Mammary epithelial cell (primary cell): ENCODE data around the gene NANOS2.

Source experiments
- CTCF ChIP-seq, 2 donors: IDR thresholded peaks in 1 of 2; conservative IDR thresholded peaks in 1 of 2; 2 replicates each; pipeline ENCODE4 v1.5.1; 2011 to 2012; ENCODE audit warnings: inconsistent platforms in 2 of 2, low read length in 2 of 2, mild to moderate bottlenecking in 2 of 2, control low read depth in 1 of 2, low read depth in 1 of 2; ENCODE audit not compliant: insufficient read depth in 1 of 2; ENCODE audit errors: extremely low read depth in 1 of 2
- EZH2 ChIP-seq: IDR thresholded peaks from 2 replicates; pipeline ENCODE4 v1.6.1; 2012; ENCODE audit warnings: low read length, inconsistent platforms, borderline replicate concordance

GRCh38 chr19:45908956-45909355, 5.6 kb downstream of the NANOS2 start:
- TF ChIP-seq CTCF (conservative IDR thresholded peaks at IDR 0.05 in 1 of 2, IDR thresholded peaks at IDR 0.05 in 1 of 2; ENCODE audit: extremely low read depth in 1 of 2, insufficient read depth in 1 of 2, low read depth in 1 of 2, low read length in 2 of 2) (no peak), EZH2 (no peak)
